Neural progenitor cell (in vitro differentiated cells): ENCODE data around the gene TSC2. TPM values are rescaled to one million over a fixed set of nuclear protein-coding genes. Genes with fewer than 3 reads are reported as not detected.
A peak's percentile ranks its signal among the peaks of the same experiment; 100 is the strongest.

Experiments used
- DNase-seq: peaks from one replicate; pipeline ENCODE4 v3.0.0-alpha.2; 2016; ENCODE audit warnings: low spot score
- H2AFZ ChIP-seq: fragments of 200-600 bp; sonication (generic); replicated peaks from 2 replicates; pipeline ENCODE4 v1.6.1; 2016; ENCODE audit warnings: antibody characterized with exemption
- H3F3A ChIP-seq: fragments of 200-600 bp; sonication (generic); 2 replicates; pipeline ENCODE4 v1.6.1; 2016; ENCODE audit warnings: antibody characterized with exemption, low read depth
- H3K27ac ChIP-seq: fragments of 200-600 bp; sonication (generic); 2 replicates; pipeline ENCODE4 v1.5.1; 2016; ENCODE audit warnings: mild to moderate bottlenecking
- H3K27me3 ChIP-seq: fragments of 200-600 bp; sonication (generic); 2 replicates; pipeline ENCODE4 v1.6.1; 2016; ENCODE audit warnings: mild to moderate bottlenecking, moderate library complexity
- H3K36me3 ChIP-seq: fragments of 200-600 bp; sonication (generic); 2 replicates; pipeline ENCODE4 v1.5.1; 2016
- H3K4me1 ChIP-seq: fragments of 200-600 bp; sonication (generic); 2 replicates; pipeline ENCODE4 v1.6.1; 2016; ENCODE audit warnings: mixed run types
- H3K4me2 ChIP-seq: fragments of 200-600 bp; sonication (generic); 2 replicates; pipeline ENCODE4 v1.6.1; 2016
- H3K4me3 ChIP-seq: fragments of 200-600 bp; sonication (generic); 2 replicates; pipeline ENCODE4 v1.5.1; 2016
- H3K79me2 ChIP-seq: fragments of 200-600 bp; sonication (generic); 2 replicates; pipeline ENCODE4 v1.6.1; 2016; ENCODE audit warnings: low read depth
- H3K9ac ChIP-seq: fragments of 200-600 bp; sonication (generic); 2 replicates; pipeline ENCODE4 v1.6.1; 2016
- H3K9me3 ChIP-seq: fragments of 200-600 bp; sonication (generic); 2 replicates; pipeline ENCODE4 v1.5.1; 2016; ENCODE audit warnings: low read depth
- H4K20me1 ChIP-seq: fragments of 200-600 bp; sonication (generic); 2 replicates; pipeline ENCODE4 v1.6.1; 2016; ENCODE audit warnings: low read depth
- H3K27ac Mint-ChIP-seq: 3 replicates; pipeline ENCODE4 v1.8.0; 2021; ENCODE audit warnings: mixed read lengths
- H3K27me3 Mint-ChIP-seq: 2 replicates; pipeline ENCODE4 v1.8.0; 2022; ENCODE audit warnings: low read depth, mild to moderate bottlenecking, inconsistent platforms, moderate library complexity, mixed read lengths; ENCODE audit not compliant: insufficient read depth
- H3K36me3 Mint-ChIP-seq: 3 replicates; pipeline ENCODE4 v1.8.0; 2021; ENCODE audit warnings: mixed read lengths
- H3K4me1 Mint-ChIP-seq: 3 replicates; pipeline ENCODE4 v1.8.0; 2021; ENCODE audit warnings: mixed read lengths
- H3K4me3 Mint-ChIP-seq: 3 replicates; pipeline ENCODE4 v1.8.0; 2021; ENCODE audit warnings: mild to moderate bottlenecking, moderate library complexity, mixed read lengths
- H3K9me3 Mint-ChIP-seq: 3 replicates; pipeline ENCODE4 v1.8.0; 2020; ENCODE audit warnings: mixed read lengths
- CTCF ChIP-seq: fragments of 200-600 bp; sonication (generic); IDR thresholded peaks from 2 replicates; pipeline ENCODE4 v1.5.1; 2017; ENCODE audit warnings: antibody characterized with exemption, mild to moderate bottlenecking
- EZH2 ChIP-seq: fragments of 200-600 bp; sonication (generic); IDR thresholded peaks from 2 replicates; pipeline ENCODE4 v1.6.1; 2017; ENCODE audit warnings: antibody characterized with exemption, mild to moderate bottlenecking, moderate library complexity
- EZH2phosphoT487 ChIP-seq: fragments of 200-600 bp; sonication (generic); IDR thresholded peaks from 2 replicates; pipeline ENCODE4 v1.6.1; 2017; ENCODE audit warnings: antibody characterized with exemption
- total RNA-seq: library from RNA; depleted of rRNA; stranded (reverse); fragments of >200 nt; gene quantifications from 2 replicates; pipeline ENCODE4 v1.2.3, GENCODE V29; 2015; ENCODE audit warnings: low replicate concordance

TSC2 gene
- total RNA-seq, 1 donor from 2014 or later, result 55.1 TPM

- no peak overlapping the region for H3K4me2 ChIP-seq
These were observed 42.8 kb upstream of the TSC2 start for GRCh38 chr16:2004795-2005517.

GRCh38 chr16:2005646-2006045, 42.1 kb upstream of the TSC2 start:
- peaks cover 4% of the 10 kb centered on the region for H3K36me3 Mint-ChIP-seq
- Histone ChIP-seq H3K4me3 (no peak overlapping the region), H4K20me1 (peaks cover 66% of the 10 kb centered on the region), H3K36me3 (no peaks in the 10 kb centered on the region), H2AFZ (no peak overlapping the region), H3K4me2 (no peak overlapping the region), H3K9ac (no peak overlapping the region), H3K27me3 (no peaks in the 10 kb centered on the region), H3F3A (peaks cover 28% of the 10 kb centered on the region), H3K4me1 (peaks cover 17% of the 10 kb centered on the region), H3K27ac (no peak overlapping the region), H3K9me3 (no peaks in the 10 kb centered on the region), H3K79me2 (peaks cover 52% of the 10 kb centered on the region)
- DNase-seq, result no peak
- no peak overlapping the region for H3K4me3 Mint-ChIP-seq
- peaks cover 2% of the 10 kb centered on the region for H3K27me3 Mint-ChIP-seq
- TF ChIP-seq CTCF (no peak), EZH2phosphoT487 (no peak), EZH2 (no peak)
- no peaks in the 10 kb centered on the region for H3K9me3 Mint-ChIP-seq
- H3K4me1 Mint-ChIP-seq, result peaks cover 34% of the 10 kb centered on the region
- H3K27ac Mint-ChIP-seq, result no peak overlapping the region

More at GRCh38 chr16:2004795-2005517, 42.8 kb upstream of the TSC2 start:
- peaks cover 2% of the 10 kb centered on the region for H3K27me3 Mint-ChIP-seq
- peak overlapping the region; percentile 50 for H3K4me3 Mint-ChIP-seq
- no peak overlapping the region for H3K27ac Mint-ChIP-seq
- peaks cover 66% of the 10 kb centered on the region for H4K20me1 ChIP-seq
- no peaks in the 10 kb centered on the region for H3K27me3 ChIP-seq
- no peak for DNase-seq
- TF ChIP-seq EZH2phosphoT487 (no peak), EZH2 (no peak), CTCF (no peak)
- no peak overlapping the region for H3K27ac ChIP-seq
- no peak overlapping the region for H2AFZ ChIP-seq
- no peaks in the 10 kb centered on the region for H3K36me3 ChIP-seq
- H3K9ac ChIP-seq, result no peak overlapping the region
- peaks cover 22% of the 10 kb centered on the region for H3F3A ChIP-seq
- H3K79me2 ChIP-seq, result peaks cover 52% of the 10 kb centered on the region
- peaks cover 14% of the 10 kb centered on the region for H3K4me1 ChIP-seq
- H3K9me3 ChIP-seq, result no peaks in the 10 kb centered on the region
- H3K4me1 Mint-ChIP-seq, result peaks cover 28% of the 10 kb centered on the region
- no peak overlapping the region for H3K4me3 ChIP-seq
- peaks cover 4% of the 10 kb centered on the region for H3K36me3 Mint-ChIP-seq
- no peaks in the 10 kb centered on the region for H3K9me3 Mint-ChIP-seq

GRCh38 chr16:2006317-2006716, 41.5 kb upstream of the TSC2 start:
- Mint-ChIP-seq H3K9me3 (no peaks in the 10 kb centered on the region), H3K36me3 (peaks cover 4% of the 10 kb centered on the region), H3K4me1 (peaks cover 34% of the 10 kb centered on the region), H3K4me3 (peak overlapping the region; percentile 71), H3K27me3 (peaks cover 2% of the 10 kb centered on the region), H3K27ac (peak overlapping the region; percentile 57)
- H3K4me3 ChIP-seq, result no peak overlapping the region
- H3K27me3 ChIP-seq, result no peaks in the 10 kb centered on the region
- H3K79me2 ChIP-seq, result peaks cover 52% of the 10 kb centered on the region
- peaks cover 66% of the 10 kb centered on the region for H4K20me1 ChIP-seq
- H3K9ac ChIP-seq, result no peak overlapping the region
- no peak for DNase-seq
- no peak overlapping the region for H3K27ac ChIP-seq
- H3K4me1 ChIP-seq, result peaks cover 17% of the 10 kb centered on the region
- no peaks in the 10 kb centered on the region for H3K36me3 ChIP-seq
- no peak overlapping the region for H3K4me2 ChIP-seq
- H3K9me3 ChIP-seq, result no peaks in the 10 kb centered on the region
- H2AFZ ChIP-seq, result no peak overlapping the region
- H3F3A ChIP-seq, result peaks cover 30% of the 10 kb centered on the region
- no peak for TF ChIP-seq EZH2phosphoT487
- no peak for TF ChIP-seq EZH2
- TF ChIP-seq CTCF, result no peak
